C4-2B (cell line): ENCODE data around the gene CRAMP1.

ENCODE experiments used
- H3K27ac ChIP-seq: fragments of 450-650 bp; 2 replicates; pipeline ENCODE4 v1.5.1; 2017
- CTCF ChIP-seq: fragments of 450-650 bp; conservative IDR thresholded peaks from 2 replicates; pipeline ENCODE4 v1.5.1; 2017; ENCODE audit warnings: mild to moderate bottlenecking
- ZFX ChIP-seq: fragments of 450-650 bp; IDR thresholded peaks from 2 replicates; pipeline ENCODE4 v1.6.1; 2017

Gene CRAMP1

DNA sequence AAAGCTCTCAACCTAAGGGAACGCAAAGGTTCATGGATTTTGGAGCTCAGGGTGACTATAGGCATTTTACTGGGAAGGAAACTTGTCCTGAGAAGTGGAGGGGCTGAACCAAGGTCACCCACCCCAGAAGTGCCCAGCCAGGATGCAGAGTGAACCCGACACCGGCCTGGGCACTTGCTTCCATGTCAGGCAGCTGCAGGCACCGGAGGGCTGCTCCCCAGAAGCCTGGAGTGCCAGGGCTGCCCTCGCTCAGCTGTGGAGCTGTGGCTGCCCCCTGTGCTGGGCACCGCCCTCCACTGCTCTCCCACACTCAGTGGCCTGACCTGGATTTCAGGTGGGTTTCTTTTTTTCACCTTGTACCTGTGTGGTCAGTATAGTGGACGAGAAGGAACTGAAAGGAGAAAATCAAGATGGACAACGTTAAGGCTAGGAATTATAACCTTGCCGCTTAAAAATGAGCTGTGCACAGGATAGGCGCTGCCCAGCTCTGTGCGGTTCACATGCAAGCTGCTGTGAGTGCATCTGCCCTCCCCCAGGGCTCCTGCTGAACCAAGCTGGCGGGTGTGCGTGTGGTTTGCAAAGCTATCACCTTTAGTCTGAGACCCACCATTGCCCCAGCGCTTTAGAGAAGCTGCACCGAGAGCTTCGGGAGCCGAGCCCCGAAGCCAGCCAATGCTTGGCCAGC is 96.1 kb downstream of the CRAMP1 start:
- H3K27ac ChIP-seq, result no peak overlapping the region
- TF ChIP-seq CTCF, result no peak

- no peak for TF ChIP-seq ZFX
- no peak for TF ChIP-seq CTCF
- no peak overlapping the region for H3K27ac ChIP-seq
Measured at GRCh38 chr16:1708768-1709180, 96.6 kb downstream of the CRAMP1 start.

DNA sequence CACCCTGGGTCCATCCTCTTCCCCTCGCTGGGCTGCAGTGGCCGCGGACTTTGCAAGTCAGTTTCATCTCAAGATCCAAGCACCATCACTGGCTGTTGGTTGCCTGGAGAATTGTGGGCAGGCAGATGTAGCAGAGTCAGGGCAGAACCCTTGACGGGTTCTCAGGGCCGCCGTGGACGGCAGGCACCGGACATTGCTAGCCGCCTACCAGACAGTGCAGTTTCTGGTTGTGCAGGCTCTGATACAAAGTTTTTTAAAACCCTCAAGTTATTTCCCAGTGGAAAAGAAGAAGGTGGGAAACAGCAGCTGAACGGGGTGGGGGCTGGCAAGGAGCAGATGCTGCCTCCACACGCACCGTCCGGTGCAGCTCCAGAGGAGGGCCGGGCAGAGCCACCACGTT is 97.2 kb downstream of the CRAMP1 start:
- no peak for TF ChIP-seq CTCF
- TF ChIP-seq ZFX, result no peak
- no peak overlapping the region for H3K27ac ChIP-seq

GRCh38 chr16:1710811-1711507 is 98.8 kb downstream of the CRAMP1 start:
- H3K27ac ChIP-seq, result no peak overlapping the region
- TF ChIP-seq ZFX, result no peak
- no peak for TF ChIP-seq CTCF

DNA sequence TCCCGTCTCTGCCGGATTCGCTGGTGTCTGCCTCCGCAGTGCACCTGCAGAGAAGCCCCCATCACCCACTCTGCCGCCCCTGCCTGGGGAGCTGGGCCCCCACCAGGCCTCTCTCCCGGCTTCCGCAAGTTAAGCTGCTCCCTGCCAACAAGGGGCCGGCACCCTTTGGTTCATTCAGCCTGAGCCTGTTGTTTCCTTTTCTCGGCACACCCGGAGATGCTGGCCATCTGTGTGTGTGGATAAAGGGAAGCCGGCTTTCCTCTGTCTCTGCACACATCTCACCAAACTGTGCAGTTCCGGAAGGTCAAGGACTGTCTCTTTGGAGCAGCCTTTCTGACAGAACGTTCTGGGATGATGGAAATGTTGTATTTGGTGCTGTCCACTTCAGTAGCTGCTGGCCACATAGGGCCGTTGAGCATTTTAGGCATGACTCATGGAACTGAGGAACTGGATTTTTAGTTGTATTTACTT is 100.7 kb downstream of the CRAMP1 start:
- no peak overlapping the region for H3K27ac ChIP-seq
- TF ChIP-seq ZFX (no peak), CTCF (no peak)

DNA sequence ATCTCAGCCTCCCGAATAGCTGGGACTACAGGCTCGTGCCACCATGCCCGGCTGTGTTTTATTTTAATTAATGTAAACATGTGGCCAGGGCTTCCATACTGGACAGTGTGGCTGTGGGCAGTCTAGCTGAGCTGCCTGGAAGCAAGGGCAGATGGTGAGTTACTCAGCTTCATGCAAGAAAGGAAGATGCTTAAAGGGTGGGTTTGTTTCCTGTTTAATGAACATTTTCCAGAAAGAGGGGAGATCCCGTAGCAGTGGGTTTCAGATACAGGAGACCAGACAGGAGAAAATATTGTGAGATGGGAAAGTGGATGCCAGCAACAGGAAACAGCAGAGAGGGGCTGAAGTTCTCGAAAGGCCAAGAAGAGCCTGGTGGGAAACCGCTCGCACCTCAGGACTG is 101.2 kb downstream of the CRAMP1 start:
- no peak for TF ChIP-seq ZFX
- TF ChIP-seq CTCF, result no peak
- no peak overlapping the region for H3K27ac ChIP-seq

DNA sequence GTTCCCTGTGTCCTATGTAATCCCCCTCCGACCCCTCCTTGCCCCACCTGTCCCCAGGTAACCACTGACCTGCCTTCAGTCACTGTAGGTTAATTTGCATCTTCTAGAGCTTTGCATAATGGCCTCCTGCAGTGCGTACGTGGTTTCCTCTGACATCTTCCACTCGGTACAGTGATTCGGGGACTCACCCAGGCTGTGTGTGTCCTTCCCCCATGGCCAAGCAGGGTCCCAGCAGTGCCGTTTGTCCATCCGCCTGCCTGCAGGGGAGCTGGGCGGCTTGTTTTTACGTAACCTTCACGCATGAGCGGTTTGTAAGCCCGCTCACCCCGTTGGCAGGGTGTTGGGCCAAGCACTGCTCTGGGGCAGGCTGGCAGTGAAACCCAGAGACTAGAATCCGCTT is 101.8 kb downstream of the CRAMP1 start:
- H3K27ac ChIP-seq, result no peak overlapping the region
- no peak for TF ChIP-seq ZFX
- no peak for TF ChIP-seq CTCF
